Measurements from ENCODE around the gene PEA15. TPM values are rescaled to one million over a fixed set of nuclear protein-coding genes. Genes with fewer than 3 reads are reported as not detected.

PEA15 gene
- 100 to 1,000 TPM in 3 of 4 donors, 10 to 100 TPM in 1; 89.7 to 144 (median 124) TPM for total RNA-seq

GRCh38 chr1:160205242-160206035, at the start of gene PEA15:
PEA15 (plus strand) TSS chr1:160205384; CDS start chr1:160211545, 6,161 bp downstream.
- no peak for TF ChIP-seq CTCF (IDR thresholded peaks at IDR 0.05; ENCODE audit: low read depth)

GRCh38 chr1:160156361-160156760, 48.8 kb upstream of the PEA15 start:
- no peak for TF ChIP-seq CTCF (IDR thresholded peaks at IDR 0.05; ENCODE audit: low read depth)

- TF ChIP-seq CTCF (IDR thresholded peaks at IDR 0.05; ENCODE audit: low read depth) = no peak
Observed at GRCh38 chr1:160157174-160157573, 48.0 kb upstream of the PEA15 start.

- no peak for TF ChIP-seq CTCF (IDR thresholded peaks at IDR 0.05; ENCODE audit: low read depth)
Observed at GRCh38 chr1:160158031-160158430, 47.2 kb upstream of the PEA15 start.

- no peak for TF ChIP-seq CTCF (IDR thresholded peaks at IDR 0.05; ENCODE audit: low read depth)
Observed at GRCh38 chr1:160158534-160158933, 46.6 kb upstream of the PEA15 start.

- no peak for TF ChIP-seq CTCF (IDR thresholded peaks at IDR 0.05; ENCODE audit: low read depth)
Observed at GRCh38 chr1:160159846-160160245, 45.3 kb upstream of the PEA15 start.

- TF ChIP-seq CTCF (IDR thresholded peaks at IDR 0.05; ENCODE audit: low read depth) = no peak
Observed at GRCh38 chr1:160161965-160162705, 43.0 kb upstream of the PEA15 start.

Data from subcutaneous adipose tissue (tissue), 4 donors.